NCI-H1417 (cell line): Measurements from ENCODE around the gene SPATA20.

Experiments
- DNase-seq, 3 experiments: peaks; one replicate each; lab custom pipeline; 2025; lab: John Stamatoyannopoulos, UW

SPATA20 gene

GRCh38 chr17:50559674-50560184 is 12.8 kb downstream of the SPATA20 start:
- DNase-seq = no peak

- peak; percentile 77 to 87 (median 80) for DNase-seq
Measured at GRCh38 chr17:50560185-50560824, 13.3 kb downstream of the SPATA20 start, which contains the start of gene CACNA1G. CACNA1G (plus strand) TSS chr17:50560715; CDS start chr17:50561460, 745 bp downstream.

- DNase-seq = peak in 2 of 3 experiments; percentile 24 to 47
Measured at GRCh38 chr17:50560931-50561745, 14.2 kb downstream of the SPATA20 start.

GRCh38 chr17:50561746-50562141 is 14.8 kb downstream of the SPATA20 start:
- no peak for DNase-seq

- peak in 1 of 3 experiments; percentile 37 for DNase-seq
Measured at GRCh38 chr17:50562242-50563091, 15.5 kb downstream of the SPATA20 start.

GRCh38 chr17:50563092-50563511 is 16.1 kb downstream of the SPATA20 start:
- DNase-seq = no peak

- peak in 2 of 3 experiments; percentile 6 to 24 for DNase-seq
Measured at GRCh38 chr17:50564916-50565315, 17.9 kb downstream of the SPATA20 start.

GRCh38 chr17:50565402-50566350 is 18.7 kb downstream of the SPATA20 start:
- peak; percentile 32 to 92 (median 78) for DNase-seq

GRCh38 chr17:50566886-50567285 is 19.9 kb downstream of the SPATA20 start:
- DNase-seq = no peak

- no peak for DNase-seq
Measured at GRCh38 chr17:50568659-50569058, 21.7 kb downstream of the SPATA20 start.

- no peak for DNase-seq
Measured at GRCh38 chr17:50569592-50569991, 22.6 kb downstream of the SPATA20 start.

- DNase-seq = no peak
Measured at GRCh38 chr17:50570032-50570431, 23.1 kb downstream of the SPATA20 start.

GRCh38 chr17:50570528-50570927 is 23.6 kb downstream of the SPATA20 start:
- peak; percentile 55 to 84 (median 61) for DNase-seq

GRCh38 chr17:50571681-50572080 is 24.7 kb downstream of the SPATA20 start:
- no peak for DNase-seq

- DNase-seq = no peak
Measured at GRCh38 chr17:50572541-50572940, 25.6 kb downstream of the SPATA20 start.

- no peak for DNase-seq
Measured at GRCh38 chr17:50573866-50574611, 27.1 kb downstream of the SPATA20 start.

GRCh38 chr17:50575581-50576210 is 28.7 kb downstream of the SPATA20 start:
- peak; percentile 33 to 65 (median 61) for DNase-seq

GRCh38 chr17:50576864-50577263 is 29.9 kb downstream of the SPATA20 start:
- DNase-seq = no peak

- no peak for DNase-seq
Measured at GRCh38 chr17:50577451-50577954, 30.5 kb downstream of the SPATA20 start.
